ENCODE measurements around the gene BGN.

The BGN gene

GRCh38 chrX:153494541-153495361 lies at the start of gene BGN:
Gene BGN, plus strand, starts transcription at chrX:153494980. Its CDS starts 9,652 bp downstream, at chrX:153504632.
- no peak for DNase-seq

GRCh38 chrX:153445106-153445855 lies 49.5 kb upstream of the BGN start:
- no peak for DNase-seq

GRCh38 chrX:153445856-153446635 lies 48.7 kb upstream of the BGN start, which contains the start of gene TREX2:
Gene TREX2, minus strand, starts transcription at chrX:153446056. Its CDS starts 626 bp downstream, at chrX:153445430.
- DNase-seq: no peak

GRCh38 chrX:153446636-153446936 lies 48.2 kb upstream of the BGN start:
- DNase-seq: no peak

DNA sequence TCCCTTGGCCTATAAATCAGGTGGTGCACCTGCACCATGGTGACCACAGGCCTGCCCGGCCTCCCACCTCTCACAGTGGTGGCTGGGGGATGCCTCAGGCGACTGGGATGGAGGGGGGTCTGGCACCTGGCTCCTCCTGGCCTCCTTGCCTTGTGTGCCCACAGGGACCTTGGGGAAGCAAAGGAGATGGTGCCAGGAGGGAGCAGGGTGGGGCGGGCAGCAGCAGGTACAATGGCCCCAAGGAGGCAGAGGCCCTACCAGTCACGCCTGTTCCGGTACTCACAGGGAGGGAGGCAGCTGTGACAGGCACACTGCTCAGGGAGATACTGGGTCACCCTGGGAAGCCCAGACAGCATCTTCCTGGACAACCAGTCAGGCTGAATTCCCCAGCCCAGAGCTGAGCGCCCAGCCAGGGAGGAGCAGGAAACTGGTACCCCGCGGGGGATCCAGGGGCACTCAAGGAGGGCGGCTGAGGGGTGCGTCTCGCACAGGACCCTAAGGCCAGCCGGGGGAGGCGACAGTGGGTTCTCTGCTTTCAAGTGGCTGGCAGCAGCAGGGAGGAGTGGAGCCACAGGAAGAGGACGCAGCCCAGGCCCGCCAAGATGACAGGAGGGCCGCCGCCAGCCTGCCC lies 47.7 kb upstream of the BGN start:
- DNase-seq: no peak

- DNase-seq: no peak
Observed at GRCh38 chrX:153447581-153447960, 47.2 kb upstream of the BGN start.

DNA sequence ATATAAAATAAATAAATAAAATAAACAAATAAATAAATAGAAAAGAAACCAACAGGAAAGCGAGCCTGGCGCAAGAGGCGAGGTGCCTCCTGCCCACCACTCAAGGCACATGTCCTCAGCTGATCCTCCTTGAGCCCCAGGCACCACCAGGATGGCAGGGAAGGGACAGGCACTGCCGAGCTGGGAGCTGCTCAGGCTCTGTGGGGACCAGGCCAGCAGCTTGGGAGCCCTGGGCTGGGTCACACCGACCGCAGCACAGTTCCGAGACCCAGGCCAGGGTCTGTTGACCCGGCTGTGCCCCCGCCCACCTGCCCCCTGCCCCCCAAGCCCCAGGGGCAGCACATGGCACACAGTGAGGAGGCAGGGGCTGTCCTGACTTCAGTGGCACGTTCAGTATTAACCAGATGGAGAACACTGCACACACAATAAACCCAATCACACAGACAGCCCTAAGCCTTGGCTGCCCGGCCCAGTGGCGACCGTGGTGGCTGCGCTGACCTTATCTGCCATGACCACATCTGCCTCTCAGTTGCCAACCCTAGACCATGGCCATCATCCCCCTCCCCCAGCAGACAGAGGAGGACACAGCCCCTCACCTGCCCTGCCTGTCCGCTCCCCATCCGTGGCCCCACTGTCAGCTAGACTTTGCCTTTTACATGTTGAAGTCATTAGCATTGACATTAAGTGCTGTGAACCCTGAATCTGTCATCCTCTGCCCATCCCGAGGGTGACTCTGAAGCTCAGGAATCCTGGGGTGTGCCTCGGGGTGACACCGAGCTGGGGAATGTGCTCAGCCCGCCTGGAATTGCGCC lies 46.0 kb upstream of the BGN start:
- DNase-seq: no peak

DNA sequence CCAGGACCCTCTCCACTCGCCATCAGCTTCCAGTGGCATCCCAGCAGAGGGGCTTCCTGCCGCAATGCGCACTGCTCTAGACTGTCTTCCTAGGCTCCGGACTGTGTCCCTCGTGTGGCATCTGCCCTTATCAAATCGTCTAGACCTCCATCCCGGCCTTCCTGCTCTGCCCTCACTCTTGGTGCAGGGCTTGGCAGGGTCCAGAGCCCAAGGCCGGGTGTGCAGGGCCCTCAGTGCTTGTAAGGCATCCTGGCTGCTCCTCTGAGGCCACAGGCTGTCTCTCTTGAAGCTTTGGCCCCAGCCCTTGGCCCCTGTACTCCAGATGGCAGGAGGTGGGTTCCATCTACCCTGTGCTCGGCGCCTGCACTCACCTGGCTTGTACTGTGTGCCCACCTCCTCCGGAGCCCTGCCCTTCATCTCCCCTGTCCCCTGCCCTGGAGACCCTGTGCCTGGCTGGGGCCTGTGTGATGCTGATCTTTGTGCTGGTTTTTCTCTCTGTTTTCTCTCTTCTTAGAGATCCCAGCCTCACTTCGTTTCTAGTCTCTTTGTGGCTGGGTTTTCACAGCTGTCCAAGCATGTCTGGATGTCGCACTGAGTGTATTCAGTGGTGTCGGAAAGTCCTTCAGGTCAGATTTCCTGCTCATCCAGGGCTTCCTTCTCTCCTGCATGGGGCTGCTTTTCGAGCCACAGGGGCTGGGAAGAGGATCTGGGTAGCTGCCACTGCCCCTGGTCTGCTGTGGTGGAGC lies 45.2 kb upstream of the BGN start:
- DNase-seq: no peak

DNA sequence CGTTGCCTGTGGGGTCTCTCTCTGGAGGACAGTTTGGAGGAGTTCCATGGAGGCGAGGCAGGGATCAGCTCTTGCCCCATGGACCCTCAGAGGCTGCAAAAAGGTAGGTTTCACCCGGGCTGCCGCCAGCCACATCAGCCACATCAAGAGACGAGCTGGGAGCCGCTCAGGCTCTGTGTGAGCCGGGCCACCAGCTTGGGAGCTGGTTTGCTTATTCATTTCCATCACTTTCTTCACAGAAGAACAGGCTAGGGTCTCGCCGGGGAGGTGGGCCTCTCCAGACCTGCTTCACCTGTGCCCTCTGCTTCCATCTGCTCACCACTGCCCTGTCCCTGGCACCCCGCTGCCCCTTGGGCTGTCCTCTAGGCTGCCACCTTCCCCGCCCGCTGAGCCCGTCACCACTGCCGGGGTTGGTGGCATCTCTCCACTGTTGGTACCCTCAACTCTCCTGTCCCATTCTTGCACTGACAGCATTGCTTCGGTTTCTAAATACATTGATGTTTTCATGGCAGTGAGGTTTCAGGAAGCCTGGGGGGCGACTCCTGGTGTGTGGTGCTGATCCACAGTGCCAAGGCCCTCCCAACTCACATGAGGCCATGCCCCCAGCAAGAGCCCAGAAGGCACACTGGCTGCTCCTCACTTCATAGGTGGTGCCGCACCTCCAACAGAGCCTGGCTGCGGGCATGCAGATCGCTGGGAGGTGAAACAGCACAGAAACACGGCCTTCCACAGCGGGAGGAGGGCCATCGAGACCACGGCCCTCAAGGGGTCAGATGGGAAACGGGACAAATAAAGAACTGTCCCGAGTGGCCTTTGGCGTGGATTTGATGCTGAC lies 44.4 kb upstream of the BGN start:
- DNase-seq: no peak

- DNase-seq: no peak
Observed at GRCh38 chrX:153450949-153451277, 43.9 kb upstream of the BGN start.

DNA sequence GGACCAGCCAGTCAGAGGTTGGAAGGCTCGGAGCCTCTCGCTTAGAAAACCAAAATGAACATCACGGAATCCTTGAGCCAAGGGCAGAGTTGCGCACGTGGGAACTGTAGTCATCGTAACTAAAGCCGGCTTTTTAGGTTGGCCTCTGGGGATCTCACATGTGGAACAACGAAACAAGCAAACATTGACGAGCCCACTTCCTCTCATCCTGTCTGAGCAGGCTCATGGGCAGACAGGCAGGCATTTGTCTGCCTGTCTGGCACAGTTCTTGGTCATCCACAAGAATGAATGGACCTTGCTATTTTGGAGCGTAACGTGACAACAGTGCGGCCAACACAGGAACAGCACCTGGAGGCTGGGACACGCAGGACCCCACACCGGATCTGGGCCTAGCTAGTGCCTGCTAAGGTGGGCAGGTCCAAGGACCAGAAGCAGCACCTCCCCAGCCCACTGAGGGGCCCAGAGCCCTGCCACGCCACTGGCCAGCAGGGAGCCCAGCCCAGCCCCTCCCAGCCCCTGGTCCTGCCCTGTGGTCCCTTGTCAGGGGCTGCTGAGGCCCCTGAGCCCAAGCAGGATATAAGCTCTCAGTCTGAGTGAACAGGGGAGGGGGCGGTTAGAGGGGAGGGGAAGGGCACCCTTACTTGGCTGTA lies 39.8 kb upstream of the BGN start:
- no peak for DNase-seq

DNA sequence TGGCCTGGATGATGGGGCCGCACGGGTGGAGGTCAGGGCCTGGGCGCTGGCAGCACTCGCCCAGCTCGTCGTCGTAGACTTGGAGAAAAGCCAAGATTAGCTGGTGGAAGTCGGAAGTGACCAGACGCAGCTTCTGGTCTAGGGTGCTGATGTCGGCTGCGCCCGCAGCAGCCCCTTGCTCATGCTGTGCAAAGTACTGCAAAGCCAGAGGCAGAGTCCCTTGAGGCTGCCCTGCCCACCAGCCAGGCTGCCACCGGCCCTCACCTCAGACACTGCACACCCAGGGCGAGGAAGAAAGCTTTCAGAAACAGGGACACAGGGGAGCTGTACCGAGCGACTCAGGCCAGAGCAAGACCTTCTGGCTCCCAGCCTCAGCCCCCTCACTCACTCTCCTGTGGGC lies 39.2 kb upstream of the BGN start:
- no peak for DNase-seq

- no peak for DNase-seq
Observed at GRCh38 chrX:153456161-153456560, 38.6 kb upstream of the BGN start.

GRCh38 chrX:153456704-153457103 lies 38.1 kb upstream of the BGN start:
- no peak for DNase-seq

DNA sequence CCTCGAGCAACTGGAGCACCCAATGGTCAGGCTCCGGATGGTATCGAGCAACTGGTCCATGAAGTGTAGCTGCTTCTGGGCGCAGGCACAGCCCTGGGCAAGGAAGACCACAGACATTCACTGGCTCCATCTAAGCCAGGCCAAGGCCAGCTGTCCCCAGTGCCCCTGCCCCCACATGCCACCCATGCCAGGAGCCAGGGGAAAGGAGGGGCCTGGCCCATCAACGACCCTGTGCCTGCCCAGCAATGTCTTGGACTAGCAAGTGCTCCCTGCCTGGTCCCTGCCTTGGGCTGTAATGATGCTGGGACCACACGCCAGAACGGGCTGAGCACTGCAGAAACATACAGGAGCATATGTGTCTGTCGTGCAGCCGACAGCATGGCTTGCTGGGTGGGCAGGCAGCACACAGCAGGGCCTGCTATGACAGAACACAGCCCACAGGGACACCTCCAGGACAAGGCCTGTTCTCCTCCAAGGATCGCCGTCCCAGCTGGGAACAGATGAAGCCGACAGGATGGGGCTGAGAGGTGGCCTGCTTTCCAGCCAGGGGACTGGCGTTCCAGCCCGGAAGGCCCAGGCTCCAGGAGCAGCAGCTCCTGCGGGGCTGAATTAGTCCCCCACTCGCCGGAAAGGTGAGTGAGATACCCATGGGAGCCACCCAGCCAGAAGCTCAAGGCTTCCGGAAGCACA lies 37.5 kb upstream of the BGN start:
- DNase-seq: no peak

DNA sequence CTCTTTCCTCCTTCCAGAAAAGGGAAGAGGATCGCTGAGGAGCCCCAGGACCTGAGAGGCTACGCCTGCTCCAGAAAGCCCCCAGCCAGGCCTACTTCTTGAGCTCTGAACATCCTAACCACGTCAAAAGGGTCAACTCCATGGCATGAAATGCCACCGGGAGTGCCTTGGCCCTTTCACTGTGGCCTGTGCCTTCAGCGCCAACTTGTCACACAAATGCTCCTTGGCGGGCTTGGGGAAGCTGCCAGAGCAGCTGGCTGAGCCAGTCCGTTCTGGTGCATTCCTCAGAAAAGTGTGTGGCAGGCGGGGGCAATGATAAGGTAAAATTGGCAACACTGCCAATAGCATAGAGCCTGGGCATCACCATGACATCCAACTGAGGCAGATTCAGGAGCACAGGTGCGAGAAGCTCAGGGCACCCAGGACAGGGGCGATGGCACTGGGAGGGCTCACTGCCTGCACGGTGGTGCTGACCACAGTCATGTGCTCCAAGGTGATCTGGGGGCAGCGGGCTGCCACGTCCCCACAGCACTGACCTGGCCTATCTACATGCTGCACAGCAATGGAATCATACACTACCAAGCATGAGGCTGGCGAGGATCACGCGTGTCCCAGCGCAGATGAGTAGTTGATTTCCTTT lies 36.8 kb upstream of the BGN start:
- no peak for DNase-seq

GRCh38 chrX:153458476-153458875 lies 36.3 kb upstream of the BGN start:
- no peak for DNase-seq

DNA sequence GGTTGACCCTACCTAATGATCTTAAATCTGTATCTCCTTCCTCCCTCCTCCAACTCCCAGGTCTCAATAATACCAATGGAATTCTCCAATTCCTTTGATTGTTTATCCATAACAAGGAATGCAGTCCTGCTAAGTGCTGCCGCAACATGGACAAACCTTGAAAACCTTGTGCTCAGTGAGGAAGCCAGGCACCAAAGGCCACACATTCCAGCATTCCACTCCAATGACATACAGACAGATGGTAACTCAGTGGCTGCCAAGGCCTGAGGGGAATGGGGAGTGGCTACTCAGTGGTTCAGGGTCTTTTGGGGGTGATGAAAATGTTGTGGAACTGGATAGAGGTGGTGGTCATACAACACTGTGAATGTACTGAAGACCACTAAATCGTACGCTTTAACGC lies 34.8 kb upstream of the BGN start:
- peak; percentile 36 for DNase-seq

- no peak for DNase-seq
Observed at GRCh38 chrX:153460826-153461225, 34.0 kb upstream of the BGN start.
